HG03558 (cell line): Measurements from ENCODE around the gene PLCB1.
"Not testable (repeated sequence)": the region's sequence is repeated elsewhere in the genome, so short reads cannot be mapped to it uniquely, and the experiment has no call there.

Source experiments
- ATAC-seq: cut with Tn5 transposase; IDR thresholded peaks from one replicate; pipeline ENCODE4 v1.9.1; 2021; ENCODE audit warnings: moderate number of reproducible peaks; ENCODE audit not compliant: unreplicated experiment; ENCODE audit errors: extremely low read depth

Gene PLCB1

GRCh38 chr20:8815208-8815607 is 683.1 kb downstream of the PLCB1 start:
- no peak for ATAC-seq

GRCh38 chr20:8829256-8829655 is 697.2 kb downstream of the PLCB1 start:
- ATAC-seq, result no peak

GRCh38 chr20:8834294-8834693 is 702.2 kb downstream of the PLCB1 start:
- ATAC-seq, result not testable (repeated sequence)

- ATAC-seq, result no peak
These were observed 702.8 kb downstream of the PLCB1 start for GRCh38 chr20:8834851-8835250.

GRCh38 chr20:8837396-8837795 is 705.3 kb downstream of the PLCB1 start:
- ATAC-seq, result no peak

- no peak for ATAC-seq
These were observed 710.5 kb downstream of the PLCB1 start for GRCh38 chr20:8842525-8842924.

- no peak for ATAC-seq
These were observed 712.1 kb downstream of the PLCB1 start for GRCh38 chr20:8844179-8844578.

- no peak for ATAC-seq
These were observed 717.9 kb downstream of the PLCB1 start for GRCh38 chr20:8849990-8850389.

GRCh38 chr20:8851446-8851845 is 719.4 kb downstream of the PLCB1 start:
- ATAC-seq, result no peak

GRCh38 chr20:8851919-8852318 is 719.9 kb downstream of the PLCB1 start:
- not testable (repeated sequence) for ATAC-seq

GRCh38 chr20:8853211-8853610 is 721.1 kb downstream of the PLCB1 start:
- ATAC-seq, result not testable (repeated sequence)

GRCh38 chr20:8853805-8854338 is 721.8 kb downstream of the PLCB1 start:
- ATAC-seq, result peak; percentile 53

GRCh38 chr20:8854571-8854970 is 722.5 kb downstream of the PLCB1 start:
- no peak for ATAC-seq

GRCh38 chr20:8855315-8855714 is 723.2 kb downstream of the PLCB1 start:
- no peak for ATAC-seq

GRCh38 chr20:8856668-8857067 is 724.6 kb downstream of the PLCB1 start:
- no peak for ATAC-seq

- ATAC-seq, result no peak
These were observed 726.2 kb downstream of the PLCB1 start for GRCh38 chr20:8858181-8858787.

GRCh38 chr20:8860011-8860495 is 728.0 kb downstream of the PLCB1 start:
- ATAC-seq, result no peak

- ATAC-seq, result no peak
These were observed 730.0 kb downstream of the PLCB1 start for GRCh38 chr20:8862092-8862491.

- ATAC-seq, result no peak
These were observed 733.6 kb downstream of the PLCB1 start for GRCh38 chr20:8865636-8866035.

- ATAC-seq, result no peak
These were observed 735.1 kb downstream of the PLCB1 start for GRCh38 chr20:8867038-8867740.

- ATAC-seq, result no peak
These were observed 738.6 kb downstream of the PLCB1 start for GRCh38 chr20:8870652-8871051.

- no peak for ATAC-seq
These were observed 742.4 kb downstream of the PLCB1 start for GRCh38 chr20:8874437-8874836.
